Brain pericyte (primary cell): Measurements from ENCODE around the gene EIF4EBP3.
"Not testable (repeated sequence)": the region's sequence is repeated elsewhere in the genome, so short reads cannot be mapped to it uniquely, and the experiment has no call there.

Experiments
- DNase-seq: peaks from one replicate; pipeline ENCODE4 v3.0.0-alpha.2; 2012; ENCODE audit warnings: low read depth, low spot score

The EIF4EBP3 gene

DNA sequence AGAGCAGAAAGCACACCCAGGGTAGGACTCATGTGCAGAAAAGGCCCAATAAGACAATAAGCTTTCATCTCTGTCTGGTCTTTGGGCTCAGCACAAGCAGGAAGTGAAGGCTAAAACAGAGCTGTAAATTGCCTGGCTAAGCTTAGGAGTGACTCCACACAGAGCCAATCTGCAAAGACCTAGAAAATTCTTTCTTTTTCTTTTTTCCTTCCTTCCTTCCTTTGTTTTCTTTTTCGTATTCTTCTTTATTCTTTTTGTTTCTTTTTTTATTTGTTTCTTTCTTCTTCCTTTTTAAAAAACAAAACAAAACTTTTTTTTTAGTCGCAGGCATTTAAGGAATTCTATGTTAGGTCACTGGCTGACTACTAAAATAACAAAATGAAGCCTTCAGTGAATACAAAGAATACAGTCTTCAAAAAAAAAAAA is 29.3 kb downstream of the EIF4EBP3 start:
- no peak for DNase-seq

GRCh38 chr5:140579188-140579747 is 31.8 kb downstream of the EIF4EBP3 start:
- not testable (repeated sequence) for DNase-seq

GRCh38 chr5:140587495-140587894 is 40.0 kb downstream of the EIF4EBP3 start:
- DNase-seq, result no peak

DNA sequence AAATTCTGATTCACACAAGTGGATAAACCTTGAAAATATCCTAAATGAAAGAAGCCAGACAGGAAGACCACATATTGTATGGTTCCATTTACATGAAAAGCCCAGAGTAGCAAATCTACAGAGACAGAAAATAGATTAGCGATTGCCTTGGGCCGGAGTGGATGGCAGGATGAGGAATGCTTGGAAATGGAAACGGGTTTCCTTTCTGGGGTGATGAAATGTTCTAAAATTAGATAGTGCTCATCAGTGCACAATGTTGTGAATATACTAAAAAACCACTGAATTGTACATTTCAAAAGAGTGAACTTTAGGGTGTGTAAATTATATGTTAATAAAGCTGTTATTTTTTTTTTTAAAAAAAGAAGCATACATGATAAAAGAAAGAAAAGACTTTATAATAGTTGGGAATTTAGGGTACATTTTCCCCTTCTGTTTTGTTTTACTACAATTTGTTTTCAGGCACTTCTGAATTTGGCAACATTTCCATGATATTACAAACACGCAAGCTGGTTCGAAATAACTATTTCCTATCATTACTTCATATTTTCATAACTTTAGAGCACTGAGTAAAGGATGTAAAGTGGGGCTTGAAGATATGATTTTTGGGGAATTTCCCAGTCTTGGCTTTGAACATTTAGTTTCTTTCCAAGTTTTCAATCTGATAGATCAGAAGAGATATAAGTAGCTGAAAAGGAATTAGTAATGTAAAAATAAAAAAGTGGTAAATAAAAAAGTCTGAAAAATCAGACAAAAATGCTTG is 41.0 kb downstream of the EIF4EBP3 start:
- no peak for DNase-seq

- no peak for DNase-seq
Observed at GRCh38 chr5:140590861-140591260, 43.4 kb downstream of the EIF4EBP3 start.

- DNase-seq, result no peak
Observed at GRCh38 chr5:140591747-140592372, 44.4 kb downstream of the EIF4EBP3 start.

- DNase-seq, result not testable (repeated sequence)
Observed at GRCh38 chr5:140593070-140593469, 45.6 kb downstream of the EIF4EBP3 start.

- DNase-seq, result no peak
Observed at GRCh38 chr5:140594169-140594568, 46.7 kb downstream of the EIF4EBP3 start.

DNA sequence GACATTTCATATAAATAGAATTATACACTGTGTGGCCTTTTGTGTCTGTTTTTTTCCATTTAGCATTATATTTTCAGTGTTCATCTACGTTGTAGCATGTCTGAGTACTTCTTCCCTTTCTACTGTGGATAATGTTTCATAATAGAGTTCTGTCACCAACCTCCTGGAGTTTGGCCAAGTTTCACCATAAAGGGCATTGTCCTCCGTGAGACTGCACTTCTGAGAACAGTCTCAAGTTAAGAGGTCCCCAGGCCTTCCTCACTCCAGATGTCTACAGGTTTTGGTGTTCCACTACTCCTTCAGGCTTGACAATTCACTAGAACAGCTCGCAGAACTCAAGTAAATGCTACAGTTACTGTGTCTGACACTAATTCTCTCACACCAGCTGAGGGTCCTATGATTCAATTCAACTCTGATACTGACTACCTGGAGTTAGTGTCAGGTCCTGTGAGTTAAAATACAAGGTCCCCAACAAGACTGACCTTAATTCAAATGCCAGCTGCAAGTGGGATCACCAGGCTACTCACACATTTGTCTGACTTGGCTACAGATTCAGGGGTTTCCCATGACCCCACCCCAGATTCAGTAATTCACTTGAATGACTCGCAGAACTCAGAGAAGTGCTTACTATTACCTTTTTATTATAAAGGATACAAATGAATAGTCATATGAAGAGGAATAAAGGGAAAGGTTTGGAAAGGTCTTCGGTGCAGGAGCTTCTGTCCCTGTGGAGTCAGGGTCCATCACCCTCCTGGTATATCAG is 48.3 kb downstream of the EIF4EBP3 start:
- DNase-seq, result no peak

- no peak for DNase-seq
Observed at GRCh38 chr5:140596321-140596741, 48.9 kb downstream of the EIF4EBP3 start.

DNA sequence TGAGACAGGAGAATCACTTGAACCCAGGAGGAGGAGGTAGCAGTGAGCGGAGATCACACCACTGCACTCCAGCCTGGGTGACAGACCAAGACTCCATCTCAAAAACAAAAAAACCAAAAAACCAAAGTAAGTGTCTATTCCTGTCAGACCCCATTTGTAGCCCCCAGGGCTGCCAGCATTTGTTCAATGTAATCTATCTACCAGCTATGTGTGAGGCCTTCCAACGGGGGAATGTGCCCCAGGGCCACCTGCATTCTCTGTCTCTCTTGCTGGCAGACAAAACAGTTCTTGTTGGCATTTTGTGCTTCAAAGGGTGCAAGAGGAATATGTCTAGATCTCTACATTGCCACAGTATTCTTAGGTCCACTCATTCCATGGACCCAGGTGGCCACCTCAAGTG is 51.4 kb downstream of the EIF4EBP3 start:
- DNase-seq, result no peak
